ENCODE results near the gene HJV. TPM values are rescaled to one million over a fixed set of nuclear protein-coding genes. Genes with fewer than 3 reads are reported as not detected.
"Not testable (repeated sequence)": the region's sequence is repeated elsewhere in the genome, so short reads cannot be mapped to it uniquely, and the experiment has no call there.

The HJV gene
- total RNA-seq, 1 donor from 2014 or later, result not detected

DNA sequence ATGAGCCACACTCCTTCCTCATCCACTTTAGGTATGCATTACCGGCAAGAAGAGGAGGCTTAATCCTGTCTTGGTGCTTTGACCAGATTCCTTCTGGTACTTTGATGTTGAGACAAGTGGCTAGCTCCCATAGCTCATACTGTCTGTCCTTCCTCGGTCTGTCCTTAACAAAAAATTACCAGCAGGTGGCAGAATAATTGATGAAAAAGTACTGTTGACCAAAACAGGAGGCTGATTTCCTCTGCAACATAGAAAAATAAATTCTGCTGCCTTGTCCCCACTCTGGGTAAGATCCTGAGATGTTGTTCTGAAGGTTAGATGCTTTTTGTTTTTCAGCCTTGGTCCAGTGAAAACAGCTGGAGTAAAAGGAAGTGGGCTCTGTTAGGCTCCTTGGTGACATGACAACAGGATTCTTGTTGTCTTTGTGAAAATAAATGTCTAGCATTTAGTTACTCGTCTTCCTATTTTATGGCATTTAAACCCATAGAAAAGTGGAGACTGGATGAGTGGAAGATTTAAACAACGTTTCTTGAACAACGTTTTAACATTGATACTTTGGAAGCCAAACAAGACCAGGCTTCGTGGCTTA is 11.2 kb upstream of the HJV start:
- peaks cover 6% of the 10 kb centered on the region for H3K9me3 Mint-ChIP-seq
- peaks cover 34% of the 10 kb centered on the region for H3K27me3 Mint-ChIP-seq (ENCODE audit: low read depth)
- peak overlapping the region; percentile 50 for H3K4me3 Mint-ChIP-seq
- H3K27ac Mint-ChIP-seq (ENCODE audit: unreplicated experiment), result no peak overlapping the region
- H3K4me1 Mint-ChIP-seq, result peaks cover 35% of the 10 kb centered on the region
- TF ChIP-seq, protein P1, sequence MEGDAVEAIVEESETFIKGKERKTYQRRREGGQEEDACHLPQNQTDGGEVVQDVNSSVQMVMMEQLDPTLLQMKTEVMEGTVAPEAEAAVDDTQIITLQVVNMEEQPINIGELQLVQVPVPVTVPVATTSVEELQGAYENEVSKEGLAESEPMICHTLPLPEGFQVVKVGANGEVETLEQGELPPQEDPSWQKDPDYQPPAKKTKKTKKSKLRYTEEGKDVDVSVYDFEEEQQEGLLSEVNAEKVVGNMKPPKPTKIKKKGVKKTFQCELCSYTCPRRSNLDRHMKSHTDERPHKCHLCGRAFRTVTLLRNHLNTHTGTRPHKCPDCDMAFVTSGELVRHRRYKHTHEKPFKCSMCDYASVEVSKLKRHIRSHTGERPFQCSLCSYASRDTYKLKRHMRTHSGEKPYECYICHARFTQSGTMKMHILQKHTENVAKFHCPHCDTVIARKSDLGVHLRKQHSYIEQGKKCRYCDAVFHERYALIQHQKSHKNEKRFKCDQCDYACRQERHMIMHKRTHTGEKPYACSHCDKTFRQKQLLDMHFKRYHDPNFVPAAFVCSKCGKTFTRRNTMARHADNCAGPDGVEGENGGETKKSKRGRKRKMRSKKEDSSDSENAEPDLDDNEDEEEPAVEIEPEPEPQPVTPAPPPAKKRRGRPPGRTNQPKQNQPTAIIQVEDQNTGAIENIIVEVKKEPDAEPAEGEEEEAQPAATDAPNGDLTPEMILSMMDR (conservative IDR thresholded peaks at IDR 0.05), result peak; percentile 61
- peaks cover 11% of the 10 kb centered on the region for H3K36me3 Mint-ChIP-seq (ENCODE audit: low read depth)
- DNase-seq (ENCODE audit: low read depth, low spot score), result no peak

DNA sequence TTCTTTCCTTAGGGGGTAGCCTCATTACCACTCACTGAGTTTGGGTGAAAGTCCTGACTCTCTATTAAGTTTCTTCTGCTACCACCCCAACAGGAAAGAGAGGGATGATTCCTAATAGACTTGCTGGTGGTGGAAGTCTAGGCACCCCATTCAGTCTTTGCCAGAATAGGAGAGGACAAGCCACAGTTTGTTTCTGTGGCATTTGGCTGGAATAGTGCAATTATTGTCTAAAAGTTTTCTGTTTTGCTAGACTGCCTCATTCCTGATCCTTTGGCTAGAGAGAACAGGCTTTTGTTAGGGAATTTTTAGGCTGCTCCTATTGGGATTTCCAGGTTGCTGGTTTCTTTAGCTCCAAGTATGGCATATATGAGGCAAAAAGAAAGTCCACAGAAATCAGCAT is 9.9 kb upstream of the HJV start:
- DNase-seq (ENCODE audit: low read depth, low spot score), result no peak
- Mint-ChIP-seq H3K27me3 (ENCODE audit: low read depth) (peaks cover 21% of the 10 kb centered on the region), H3K27ac (ENCODE audit: unreplicated experiment) (no peak overlapping the region), H3K36me3 (ENCODE audit: low read depth) (peaks cover 6% of the 10 kb centered on the region), H3K4me3 (no peak overlapping the region), H3K9me3 (peaks cover 6% of the 10 kb centered on the region), H3K4me1 (peaks cover 23% of the 10 kb centered on the region)
- TF ChIP-seq, protein P1 (conservative IDR thresholded peaks at IDR 0.05), result no peak

DNA sequence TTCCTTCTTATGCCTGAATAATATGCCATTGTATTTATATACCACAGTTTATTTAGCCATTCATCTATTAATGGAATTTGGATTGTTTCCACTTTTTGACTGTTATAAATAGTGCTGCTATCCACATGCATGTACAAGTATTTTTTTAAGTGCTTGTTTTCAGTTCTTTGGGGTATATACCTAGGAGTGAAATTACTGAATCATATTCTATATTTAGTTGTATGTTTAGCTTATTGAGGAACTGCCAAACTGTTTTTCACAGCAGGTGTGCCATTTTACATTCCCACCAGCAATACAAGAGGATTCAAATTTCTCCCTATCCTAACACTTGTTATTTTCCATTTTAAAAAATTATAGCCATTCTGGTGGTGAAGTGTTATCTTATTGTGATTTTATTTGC is 7.6 kb upstream of the HJV start:
- peaks cover 23% of the 10 kb centered on the region for H3K27me3 Mint-ChIP-seq (ENCODE audit: low read depth)
- TF ChIP-seq, protein P1 (conservative IDR thresholded peaks at IDR 0.05), result no peak
- no peaks in the 10 kb centered on the region for H3K9me3 Mint-ChIP-seq

DNA sequence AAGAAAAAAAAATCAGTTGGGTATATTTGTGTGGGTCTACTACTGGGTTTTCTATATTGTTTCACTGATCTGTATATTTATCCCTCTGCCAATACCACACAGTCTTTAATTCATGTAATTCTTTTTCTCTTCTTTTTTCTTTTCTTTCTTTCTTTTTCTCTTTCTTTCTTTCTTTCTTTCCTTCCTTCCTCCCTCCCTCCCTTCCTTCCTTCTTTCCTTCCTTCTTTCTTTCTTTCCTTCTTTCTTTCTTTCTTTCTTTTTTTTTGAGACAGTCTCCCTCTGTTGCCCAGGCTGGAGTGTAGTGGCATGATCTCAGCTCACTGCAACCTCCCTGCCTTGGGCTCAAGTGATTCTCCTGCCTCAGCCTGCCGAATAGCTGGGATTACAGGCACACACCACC is 5.1 kb upstream of the HJV start:
- peaks cover 41% of the 10 kb centered on the region for H3K27me3 Mint-ChIP-seq (ENCODE audit: low read depth)
- not testable (repeated sequence) for DNase-seq (ENCODE audit: low read depth, low spot score)

More for the DNA sequence above, 7.6 kb upstream of the HJV start:
- Mint-ChIP-seq H3K27ac (ENCODE audit: unreplicated experiment) (no peak overlapping the region), H3K36me3 (ENCODE audit: low read depth) (no peaks in the 10 kb centered on the region), H3K4me1 (peaks cover 6% of the 10 kb centered on the region), H3K4me3 (no peak overlapping the region)
- no peak for DNase-seq (ENCODE audit: low read depth, low spot score)

DNA sequence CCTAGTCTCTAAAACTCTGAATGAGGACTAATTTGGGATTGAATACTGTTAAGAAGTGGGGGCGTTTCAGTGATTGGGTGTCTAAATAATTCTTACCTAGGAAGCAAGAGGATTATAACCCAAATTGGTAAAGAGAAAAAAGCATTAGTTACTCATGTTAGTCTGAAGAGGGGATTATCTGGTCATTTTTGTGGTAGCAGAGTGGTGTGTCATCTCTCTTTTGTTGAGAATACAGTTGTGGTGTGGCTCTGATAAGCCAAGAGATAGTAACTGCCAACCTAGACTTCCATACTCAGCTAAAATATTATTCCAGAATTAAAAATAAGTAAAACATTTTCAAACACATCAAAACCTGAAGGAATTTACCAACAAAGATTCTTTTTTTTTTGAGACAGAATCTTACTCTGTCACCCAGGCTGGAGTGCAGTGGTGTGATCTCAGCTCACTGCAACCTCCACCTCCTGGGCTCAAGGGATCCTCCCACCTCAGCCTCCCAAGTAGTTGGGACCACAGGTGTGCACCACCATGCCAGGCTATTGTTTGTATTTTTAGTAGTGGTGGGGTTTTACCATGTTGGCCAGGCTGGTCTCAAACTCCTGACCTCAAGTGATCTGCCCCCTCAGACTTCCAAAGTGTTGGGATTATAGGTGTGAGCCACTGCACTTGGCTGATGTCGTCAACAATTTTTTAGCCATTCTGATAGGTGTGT is 4.4 kb upstream of the HJV start:
- H3K27ac Mint-ChIP-seq (ENCODE audit: unreplicated experiment); H3K36me3 Mint-ChIP-seq (ENCODE audit: low read depth); H3K4me1 Mint-ChIP-seq; H3K4me3 Mint-ChIP-seq; DNase-seq (ENCODE audit: low read depth, low spot score); H3K9me3 Mint-ChIP-seq: not testable (repeated sequence)
- H3K27me3 Mint-ChIP-seq (ENCODE audit: low read depth), result peaks cover 48% of the 10 kb centered on the region

More for the DNA sequence above, 5.1 kb upstream of the HJV start:
- H3K36me3 Mint-ChIP-seq (ENCODE audit: low read depth); H3K4me1 Mint-ChIP-seq; H3K9me3 Mint-ChIP-seq; H3K4me3 Mint-ChIP-seq; H3K27ac Mint-ChIP-seq (ENCODE audit: unreplicated experiment): not testable (repeated sequence)

DNA sequence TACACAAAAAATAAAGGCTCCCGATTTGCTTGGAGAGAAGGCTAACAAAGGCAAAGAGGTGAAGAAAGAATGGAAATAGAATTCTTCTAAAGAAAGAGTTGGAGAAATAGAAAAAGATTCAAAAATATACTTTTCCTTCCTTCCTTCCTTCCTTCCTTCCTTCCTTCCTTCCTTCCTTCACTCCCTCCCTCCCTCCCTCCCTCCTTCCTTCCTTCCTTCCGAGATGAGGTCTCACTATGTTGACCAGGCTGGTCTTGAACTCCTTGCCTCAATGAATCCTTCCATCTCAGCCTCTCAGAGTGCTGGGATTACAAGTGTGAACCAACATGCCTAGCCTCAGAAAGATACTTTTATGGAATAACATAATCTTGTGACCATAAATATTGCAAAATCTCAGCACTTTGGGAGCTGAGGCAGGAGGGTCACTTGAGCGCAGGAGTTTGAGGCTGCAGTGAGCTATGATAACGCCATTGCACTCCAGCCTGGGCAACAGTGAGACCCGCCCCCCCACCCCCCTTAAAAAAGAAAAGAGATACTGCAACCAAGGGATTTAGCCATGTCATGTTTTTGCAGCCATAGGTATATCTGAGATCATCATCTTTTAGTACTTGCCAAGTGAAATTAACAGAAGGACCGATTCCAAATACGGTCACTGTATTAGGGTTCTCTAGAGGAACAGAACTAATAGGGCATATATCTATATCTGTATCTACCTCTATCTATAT is 1.0 kb upstream of the HJV start:
- H3K27ac Mint-ChIP-seq (ENCODE audit: unreplicated experiment), result no peak overlapping the region
- H3K27me3 Mint-ChIP-seq (ENCODE audit: low read depth), result peaks cover 77% of the 10 kb centered on the region
- H3K4me3 Mint-ChIP-seq, result no peak overlapping the region
- TF ChIP-seq, protein P1 (conservative IDR thresholded peaks at IDR 0.05), result no peak
- peaks cover 3% of the 10 kb centered on the region for H3K4me1 Mint-ChIP-seq
- no peaks in the 10 kb centered on the region for H3K9me3 Mint-ChIP-seq
- no peak for DNase-seq (ENCODE audit: low read depth, low spot score)
- H3K36me3 Mint-ChIP-seq (ENCODE audit: low read depth), result no peaks in the 10 kb centered on the region
